ENCODE results near the gene MAP3K4.

Gene MAP3K4

GRCh38 chr6:161108916-161109315, 117.3 kb downstream of the MAP3K4 start:
- no peak overlapping the region for H3K27ac ChIP-seq
- TF ChIP-seq, protein P1, sequence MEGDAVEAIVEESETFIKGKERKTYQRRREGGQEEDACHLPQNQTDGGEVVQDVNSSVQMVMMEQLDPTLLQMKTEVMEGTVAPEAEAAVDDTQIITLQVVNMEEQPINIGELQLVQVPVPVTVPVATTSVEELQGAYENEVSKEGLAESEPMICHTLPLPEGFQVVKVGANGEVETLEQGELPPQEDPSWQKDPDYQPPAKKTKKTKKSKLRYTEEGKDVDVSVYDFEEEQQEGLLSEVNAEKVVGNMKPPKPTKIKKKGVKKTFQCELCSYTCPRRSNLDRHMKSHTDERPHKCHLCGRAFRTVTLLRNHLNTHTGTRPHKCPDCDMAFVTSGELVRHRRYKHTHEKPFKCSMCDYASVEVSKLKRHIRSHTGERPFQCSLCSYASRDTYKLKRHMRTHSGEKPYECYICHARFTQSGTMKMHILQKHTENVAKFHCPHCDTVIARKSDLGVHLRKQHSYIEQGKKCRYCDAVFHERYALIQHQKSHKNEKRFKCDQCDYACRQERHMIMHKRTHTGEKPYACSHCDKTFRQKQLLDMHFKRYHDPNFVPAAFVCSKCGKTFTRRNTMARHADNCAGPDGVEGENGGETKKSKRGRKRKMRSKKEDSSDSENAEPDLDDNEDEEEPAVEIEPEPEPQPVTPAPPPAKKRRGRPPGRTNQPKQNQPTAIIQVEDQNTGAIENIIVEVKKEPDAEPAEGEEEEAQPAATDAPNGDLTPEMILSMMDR (conservative IDR thresholded peaks at IDR 0.05): no peak

- no peak overlapping the region for H3K27ac ChIP-seq
- TF ChIP-seq, protein P1 (conservative IDR thresholded peaks at IDR 0.05): no peak
Measured at GRCh38 chr6:161109366-161109765, 117.8 kb downstream of the MAP3K4 start.

- TF ChIP-seq, protein P1 (conservative IDR thresholded peaks at IDR 0.05): no peak
- no peak overlapping the region for H3K27ac ChIP-seq
Measured at GRCh38 chr6:161110028-161110779, 118.6 kb downstream of the MAP3K4 start.

DNA sequence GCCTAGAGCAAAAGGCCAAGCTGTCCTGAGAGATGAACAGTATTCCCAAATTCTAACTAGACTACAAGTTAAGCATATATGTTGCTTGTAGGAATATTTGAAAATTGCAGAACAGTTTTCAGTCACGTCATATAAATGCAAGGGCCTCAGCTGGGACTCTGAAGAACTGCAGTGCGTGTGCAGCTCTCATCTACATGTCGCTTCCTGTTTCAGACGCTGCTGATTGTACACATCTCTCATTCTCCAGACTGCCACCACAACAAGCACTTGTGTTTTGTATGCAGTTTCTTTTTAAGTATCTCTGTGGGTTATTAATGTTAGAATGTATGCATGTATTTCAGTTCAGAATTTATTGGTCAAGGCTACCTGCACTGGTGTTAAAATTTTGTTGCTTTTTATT, 119.7 kb downstream of the MAP3K4 start:
- TF ChIP-seq, protein P1 (conservative IDR thresholded peaks at IDR 0.05): no peak

DNA sequence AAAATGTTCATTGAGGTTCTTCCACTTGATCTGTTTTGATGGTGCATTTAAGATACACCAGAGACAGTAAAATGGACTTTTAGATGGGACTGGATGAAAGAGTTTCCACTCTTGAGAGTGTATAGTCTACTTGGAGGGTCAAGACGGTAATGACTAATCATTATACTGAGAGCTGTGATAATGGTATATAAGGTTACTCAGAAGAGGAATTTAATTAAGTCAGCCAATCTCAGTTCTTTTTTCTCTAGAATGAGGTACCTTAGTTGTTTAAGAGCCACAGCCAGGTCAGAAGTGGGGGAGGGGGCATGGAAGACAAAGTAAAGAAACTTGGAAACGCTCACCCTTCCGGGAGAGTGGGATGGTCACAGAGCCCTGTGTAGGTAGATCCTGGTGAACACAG, 123.9 kb downstream of the MAP3K4 start:
- TF ChIP-seq, protein P1 (conservative IDR thresholded peaks at IDR 0.05): no peak
- H3K27ac ChIP-seq: no peak overlapping the region

More for the DNA sequence above, 119.7 kb downstream of the MAP3K4 start:
- no peak overlapping the region for H3K27ac ChIP-seq

- TF ChIP-seq, protein P1 (conservative IDR thresholded peaks at IDR 0.05): no peak
- no peak overlapping the region for H3K27ac ChIP-seq
Measured at GRCh38 chr6:161116554-161116953, 125.0 kb downstream of the MAP3K4 start.

- TF ChIP-seq, protein P1 (conservative IDR thresholded peaks at IDR 0.05): no peak
- H3K27ac ChIP-seq: no peak overlapping the region
Measured at GRCh38 chr6:161117308-161117707, 125.7 kb downstream of the MAP3K4 start.

All from VCaP (cell line).